HepG2 (cell line): Measurements from ENCODE around the gene MACROD2. TPM values are rescaled to one million over a fixed set of nuclear protein-coding genes. Genes with fewer than 3 reads are reported as not detected.

ENCODE experiments used
- ATAC-seq: fragments of 200-7000 bp; cut with Tn5 transposase; 3 replicates; pipeline ENCODE4 v1.9.1; 2020; ENCODE audit warnings: mild to moderate bottlenecking, moderate library complexity
- BruUV-seq: library from RNA; stranded (reverse); fragments of 400-500 nt; replicated peaks from 2 replicates; lab custom pipeline; 2021; lab: Mats Ljungman, UMichigan
- CTCF ChIA-PET: fragments of 300-600 bp; formaldehyde crosslinking; extraction: SDS; loops from one replicate; lab custom pipeline; 2021; ENCODE audit warnings: low total read pairs, inconsistent platforms, low intra/inter-chr PET ratio; lab: Yijun Ruan, JAX
- POLR2A ChIA-PET: fragments of 350-600 bp; sonication (Branson Sonifier 250); formaldehyde crosslinking; loops from one replicate; lab custom pipeline; 2020; ENCODE audit warnings: antibody characterized with exemption, inconsistent platforms; lab: Yijun Ruan, JAX
- DNase-seq: peaks from one replicate; pipeline ENCODE4 v3.0.0-alpha.2; 2015; ENCODE audit warnings: low spot score
- FAIRE-seq: peaks from 3 replicates; lab custom pipeline; 2011; peaks lifted over from hg19 to GRCh38; lab: Jason Lieb, UNC
- H2AFZ ChIP-seq: one replicate; pipeline ENCODE4 v1.6.1; 2011; ENCODE audit warnings: low read length, inconsistent platforms
- H3K27ac ChIP-seq: fragments of 300-600 bp; 3 replicates; pipeline ENCODE4 v1.8.0; 2011; ENCODE audit warnings: mixed run types, mild to moderate bottlenecking, mixed read lengths, low read length, inconsistent platforms; ENCODE audit not compliant: insufficient read depth; ENCODE audit errors: extremely low read length
- H3K27me3 ChIP-seq, 2 experiments: fragments of 200-600 bp in 1 of 2; 2 replicates in 1 of 2; 3 replicates in 1 of 2; pipeline versions ENCODE4 v1.6.0 to v1.8.0; 2011; ENCODE audit warnings: low read length in 2 of 2, mild to moderate bottlenecking in 2 of 2, moderate library complexity in 2 of 2, inconsistent platforms in 1 of 2; ENCODE audit not compliant: insufficient read depth in 2 of 2, control insufficient read depth in 1 of 2
- H3K36me3 ChIP-seq, 2 experiments: fragments of 200-600 bp in 1 of 2; replicated peaks in 1 of 2; 2 replicates in 1 of 2; 3 replicates in 1 of 2; pipeline versions ENCODE4 v1.5.1 to v1.8.0; 2011; ENCODE audit warnings: low read length in 2 of 2, inconsistent platforms in 1 of 2; ENCODE audit not compliant: insufficient read depth in 2 of 2, control insufficient read depth in 1 of 2
- H3K4me1 ChIP-seq: 2 replicates; pipeline ENCODE4 v1.5.1; 2012; ENCODE audit warnings: low read length, inconsistent platforms; ENCODE audit not compliant: insufficient read depth
- H3K4me2 ChIP-seq: 2 replicates; pipeline ENCODE4 v1.6.0; 2011; ENCODE audit warnings: low read depth, low read length, inconsistent platforms
- H3K4me3 ChIP-seq, 3 experiments: fragments of 200-600 bp in 1 of 3; sonication (generic), shearing (Covaris generic) in 1 of 3; replicated peaks in 1 of 3; 2 replicates each; pipeline ENCODE4 v1.5.1; 2011 to 2016; ENCODE audit warnings: low read length in 3 of 3, inconsistent platforms in 2 of 3, low read depth in 2 of 3, mild to moderate bottlenecking in 2 of 3, control low read depth in 1 of 3, mixed read lengths in 1 of 3; ENCODE audit not compliant: insufficient read depth in 1 of 3
- H3K79me2 ChIP-seq: one replicate; pipeline ENCODE4 v1.6.1; 2011; ENCODE audit warnings: low read length, inconsistent platforms; ENCODE audit not compliant: insufficient read depth
- H3K9ac ChIP-seq: 2 replicates; pipeline ENCODE4 v1.6.0; 2011; ENCODE audit warnings: mild to moderate bottlenecking, low read depth, low read length, inconsistent platforms; ENCODE audit not compliant: insufficient read depth
- H3K9me3 ChIP-seq: 2 replicates; pipeline ENCODE4 v1.5.1; 2012; ENCODE audit warnings: mild to moderate bottlenecking, low read length
- H4K20me1 ChIP-seq: 2 replicates; pipeline ENCODE4 v1.6.0; 2011; ENCODE audit warnings: inconsistent platforms, mild to moderate bottlenecking, low read length, moderate library complexity; ENCODE audit not compliant: insufficient read depth
- CCAR2 ChIP-seq: fragments of 200-400 bp; formaldehyde crosslinking; optimal IDR thresholded peaks from 2 replicates; pipeline ENCODE3; 2018; ENCODE audit warnings: low read depth, mild to moderate bottlenecking, low read length, moderate library complexity
- NFE2L2 ChIP-seq: fragments of 150-350 bp; IDR thresholded peaks from 2 replicates; pipeline ENCODE4 v1.6.1; 2014; ENCODE audit warnings: low read length
- NFKBIZ ChIP-seq: IDR thresholded peaks from 2 replicates; pipeline ENCODE4 v1.6.1; 2018; ENCODE audit warnings: missing genetic modification reagents, missing compliant biosample characterization
- PITX1 ChIP-seq: sonication (generic); formaldehyde crosslinking; IDR thresholded peaks from 2 replicates; pipeline ENCODE4 v1.5.1; 2020; ENCODE audit warnings: mild to moderate bottlenecking, missing genetic modification reagents
- RBM39 ChIP-seq: fragments of 200-400 bp; formaldehyde crosslinking; IDR thresholded peaks from one replicate; pipeline ENCODE4 v1.6.1; 2018; ENCODE audit warnings: antibody characterized with exemption, mild to moderate bottlenecking, low read depth, low read length; ENCODE audit not compliant: poor library complexity, severe bottlenecking
- SNAPC2 ChIP-seq: sonication (generic); formaldehyde crosslinking; IDR thresholded peaks from 2 replicates; pipeline ENCODE4 v1.8.1; 2022; ENCODE audit warnings: mild to moderate bottlenecking, missing genetic modification reagents
- TIGD3 ChIP-seq: sonication (generic); formaldehyde crosslinking; IDR thresholded peaks from 2 replicates; pipeline ENCODE4 v1.5.1; 2020; ENCODE audit warnings: mild to moderate bottlenecking, missing genetic modification reagents, borderline replicate concordance
- ZKSCAN5 ChIP-seq: sonication (generic); formaldehyde crosslinking; IDR thresholded peaks from 2 replicates; pipeline ENCODE4 v1.5.1; 2020; ENCODE audit warnings: mild to moderate bottlenecking, missing genetic modification reagents
- ZNF124 ChIP-seq: sonication (generic); formaldehyde crosslinking; IDR thresholded peaks from 2 replicates; pipeline ENCODE4 v1.4.0; 2020; ENCODE audit warnings: missing genetic modification reagents
- ZNF280D ChIP-seq: sonication (generic); formaldehyde crosslinking; IDR thresholded peaks from 2 replicates; pipeline ENCODE4 v1.5.1; 2020; ENCODE audit warnings: mild to moderate bottlenecking, missing genetic modification reagents
- ZNF329 ChIP-seq: sonication (generic); formaldehyde crosslinking; IDR thresholded peaks from 2 replicates; pipeline ENCODE4 v1.9.0; 2021; ENCODE audit warnings: low read depth, mild to moderate bottlenecking, missing genetic modification reagents
- ZNF615 ChIP-seq: sonication (generic); formaldehyde crosslinking; IDR thresholded peaks from 2 replicates; pipeline ENCODE4 v1.5.0; 2020; ENCODE audit warnings: mild to moderate bottlenecking, missing genetic modification reagents, borderline replicate concordance
- ZNF672 ChIP-seq: sonication (generic); formaldehyde crosslinking; IDR thresholded peaks from 2 replicates; pipeline ENCODE4 v1.8.1; 2022; ENCODE audit warnings: missing genetic modification reagents
- ZNF678 ChIP-seq: sonication (generic); formaldehyde crosslinking; IDR thresholded peaks from 2 replicates; pipeline ENCODE4 v1.4.0; 2020; ENCODE audit warnings: mild to moderate bottlenecking, missing genetic modification reagents
- ZSCAN5A ChIP-seq: sonication (generic); formaldehyde crosslinking; IDR thresholded peaks from 2 replicates; pipeline ENCODE4 v1.8.0; 2022; ENCODE audit warnings: mild to moderate bottlenecking, missing genetic modification reagents, borderline replicate concordance
- WGBS: methylation state at CpG from one replicate; pipeline ENCODE4 v1.1.6; 2017; ENCODE audit warnings: low lambda C conversion rate; 5-methylcytosine and 5-hydroxymethylcytosine counted together
- in situ Hi-C: cut with HindIII; loops from 2 replicates; pipeline ENCODE4 v1.10.0; 2017; ENCODE audit warnings: low pct_unique_long_range_greater_than_20kb; ENCODE audit not compliant: extremely low pct_ligation_motif_present
- intact Hi-C: fragments of 100-400 bp; cut with micrococcal nuclease; formaldehyde crosslinking; loops from one replicate; pipeline ENCODE4 v1.10.0; 2022; ENCODE audit not compliant: unreplicated experiment
- polyA plus RNA-seq, 8 experiments: library from polyadenylated mRNA; depleted of rRNA in 3 of 8; stranded (reverse) in 7 of 8; unstranded in 1 of 8; fragments of >200 nt; fragmentation: Illumina TruSeq in 4 of 8; extraction: Trizol in 4 of 8; gene quantifications; 2 replicates each; pipeline versions ENCODE4 v1.2.1 to v1.2.3, GENCODE V29; 2011 to 2016; ENCODE audit warnings: low read depth in 4 of 8, missing spikeins in 1 of 8, mixed read lengths in 1 of 8; ENCODE audit not compliant: insufficient read depth in 1 of 8
- total RNA-seq, 5 experiments: library from RNA; depleted of rRNA; stranded (reverse); fragments of >200 nt; fragmentation: Illumina TruSeq; extraction: Trizol; gene quantifications; 2 replicates each; pipeline ENCODE4 v1.2.3, GENCODE V29; 2016; ENCODE audit warnings: low read depth in 1 of 5

Gene MACROD2
- total and polyA plus RNA-seq, 2 of the 13 experiments (the other 11 are each of a cell fraction or from before 2014, with no cell fraction given): 0.13 to 0.51 TPM

GRCh38 chr20:14611479-14611878, 616.2 kb downstream of the MACROD2 start:
- no TSS peak for BruUV-seq
- no peaks in the 10 kb centered on the region for H4K20me1 ChIP-seq
- TF ChIP-seq PITX1 (CRISPR knock-in tag) (no peak), TIGD3 (no peak), ZNF672 (no peak), NFE2L2 (no peak), ZNF280D (CRISPR knock-in tag) (no peak), RBM39 (no peak), ZNF329 (no peak), ZNF124 (CRISPR knock-in tag) (no peak), ZNF678 (CRISPR knock-in tag) (no peak), SNAPC2 (CRISPR knock-in tag) (no peak), ZSCAN5A (no peak), ZNF615 (CRISPR knock-in tag) (no peak), NFKBIZ (CRISPR knock-in tag) (no peak), CCAR2 (no peak), ZKSCAN5 (CRISPR knock-in tag) (no peak)
- no peaks in the 10 kb centered on the region for H3K79me2 ChIP-seq
- WGBS: 52% methylated on average over 2 of the region's 2 CpGs
- intact Hi-C loops (no loop called here), in situ Hi-C loops (no loop called here)
- no peak for FAIRE-seq
- DNase-seq: no peak
- H3K4me2 ChIP-seq: no peak overlapping the region
- H3K4me1 ChIP-seq: peaks cover 14% of the 10 kb centered on the region
- no peak overlapping the region for H2AFZ ChIP-seq
- H3K9ac ChIP-seq: no peak overlapping the region
- H3K9me3 ChIP-seq: no peaks in the 10 kb centered on the region; the same call in 1 of the 2 replicates
- H3K27me3 ChIP-seq: no peaks in the 10 kb centered on the region
- H3K27ac ChIP-seq: no peak overlapping the region
- H3K36me3 ChIP-seq: no peaks in the 10 kb centered on the region
- ChIA-PET POLR2A (no interaction called here), CTCF (no interaction called here)
- ATAC-seq: no peak
- no peak overlapping the region for H3K4me3 ChIP-seq
